GM12875 (cell line): Measurements from ENCODE around the gene EEIG2.

Experiments used
- H3K4me3 ChIP-seq: one replicate; pipeline ENCODE4 v1.5.1; 2011; ENCODE audit warnings: low read depth, low read length, control low read depth
- TF ChIP-seq, protein P1 (sequence below): IDR thresholded peaks from 2 replicates; pipeline ENCODE4 v1.5.1; 2011; ENCODE audit warnings: low read depth, mild to moderate bottlenecking, control low read depth, inconsistent platforms, low read length, moderate library complexity, borderline replicate concordance; ENCODE audit not compliant: insufficient read depth

Gene EEIG2

DNA sequence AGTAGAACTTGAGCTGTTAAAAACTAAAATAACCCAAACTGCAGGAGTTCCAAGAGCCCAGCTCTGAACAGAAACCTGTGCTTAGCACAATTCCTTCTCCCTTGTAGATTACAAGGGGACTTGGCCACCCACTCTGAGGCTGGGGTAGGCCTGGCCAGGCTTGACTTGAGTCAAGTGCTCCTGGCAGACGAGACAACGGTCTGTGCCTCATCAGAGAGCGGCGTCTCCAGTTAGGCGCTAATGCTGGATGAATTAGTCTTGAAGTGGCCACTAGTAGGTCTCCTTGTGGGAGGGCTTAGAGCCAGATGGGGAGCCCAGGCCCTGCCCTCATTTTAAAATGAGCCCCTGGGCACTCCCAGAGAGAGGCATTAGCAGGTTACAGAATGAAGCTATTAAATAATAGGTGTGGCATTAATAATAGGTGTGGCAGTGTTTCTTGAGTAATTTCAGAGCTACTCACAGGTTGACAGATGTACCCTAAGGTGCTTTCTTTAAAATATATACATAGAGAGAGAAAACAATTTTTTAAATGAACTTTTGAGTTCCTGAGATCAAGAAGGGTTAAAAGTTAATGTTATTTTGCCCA is 1.1 kb downstream of the EEIG2 start:
- TF ChIP-seq, protein P1, sequence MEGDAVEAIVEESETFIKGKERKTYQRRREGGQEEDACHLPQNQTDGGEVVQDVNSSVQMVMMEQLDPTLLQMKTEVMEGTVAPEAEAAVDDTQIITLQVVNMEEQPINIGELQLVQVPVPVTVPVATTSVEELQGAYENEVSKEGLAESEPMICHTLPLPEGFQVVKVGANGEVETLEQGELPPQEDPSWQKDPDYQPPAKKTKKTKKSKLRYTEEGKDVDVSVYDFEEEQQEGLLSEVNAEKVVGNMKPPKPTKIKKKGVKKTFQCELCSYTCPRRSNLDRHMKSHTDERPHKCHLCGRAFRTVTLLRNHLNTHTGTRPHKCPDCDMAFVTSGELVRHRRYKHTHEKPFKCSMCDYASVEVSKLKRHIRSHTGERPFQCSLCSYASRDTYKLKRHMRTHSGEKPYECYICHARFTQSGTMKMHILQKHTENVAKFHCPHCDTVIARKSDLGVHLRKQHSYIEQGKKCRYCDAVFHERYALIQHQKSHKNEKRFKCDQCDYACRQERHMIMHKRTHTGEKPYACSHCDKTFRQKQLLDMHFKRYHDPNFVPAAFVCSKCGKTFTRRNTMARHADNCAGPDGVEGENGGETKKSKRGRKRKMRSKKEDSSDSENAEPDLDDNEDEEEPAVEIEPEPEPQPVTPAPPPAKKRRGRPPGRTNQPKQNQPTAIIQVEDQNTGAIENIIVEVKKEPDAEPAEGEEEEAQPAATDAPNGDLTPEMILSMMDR, result 0 out of 2 replicates have a peak, but pooled peaks have one; percentile 27
- peak overlapping the region; percentile 89 for H3K4me3 ChIP-seq

DNA sequence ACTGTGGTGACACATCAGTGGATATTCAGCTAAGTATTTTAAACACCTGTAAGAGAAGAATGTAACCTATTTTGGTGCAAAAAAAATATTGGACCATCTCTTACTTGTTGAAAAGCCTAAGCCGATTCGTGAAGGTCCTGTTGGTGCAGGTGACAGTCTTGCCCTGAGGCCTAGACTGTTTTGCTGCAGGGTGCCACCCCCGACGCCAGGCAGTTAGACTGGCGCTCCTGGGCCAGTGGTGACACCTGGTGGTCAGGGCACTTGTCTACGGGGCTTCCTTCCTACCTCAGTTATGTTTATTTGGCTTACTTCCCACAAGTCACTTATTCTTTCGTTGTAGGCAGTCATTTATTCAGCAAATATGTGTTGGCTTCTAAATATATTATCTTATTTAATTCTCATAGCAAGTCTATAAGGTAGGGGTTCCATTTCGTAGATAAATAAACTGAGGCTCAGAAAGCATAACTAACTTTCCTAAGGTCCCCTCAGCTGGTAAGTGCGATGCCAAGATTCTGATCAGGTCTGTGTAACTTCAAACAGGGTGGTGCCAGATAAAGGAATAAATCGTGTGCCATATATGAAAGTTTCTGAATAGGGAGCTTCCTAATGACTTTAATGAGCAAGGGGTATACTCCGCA is 1.9 kb downstream of the EEIG2 start:
- peak overlapping the region; percentile 5 for H3K4me3 ChIP-seq
- TF ChIP-seq, protein P1, result peak; percentile 88

DNA sequence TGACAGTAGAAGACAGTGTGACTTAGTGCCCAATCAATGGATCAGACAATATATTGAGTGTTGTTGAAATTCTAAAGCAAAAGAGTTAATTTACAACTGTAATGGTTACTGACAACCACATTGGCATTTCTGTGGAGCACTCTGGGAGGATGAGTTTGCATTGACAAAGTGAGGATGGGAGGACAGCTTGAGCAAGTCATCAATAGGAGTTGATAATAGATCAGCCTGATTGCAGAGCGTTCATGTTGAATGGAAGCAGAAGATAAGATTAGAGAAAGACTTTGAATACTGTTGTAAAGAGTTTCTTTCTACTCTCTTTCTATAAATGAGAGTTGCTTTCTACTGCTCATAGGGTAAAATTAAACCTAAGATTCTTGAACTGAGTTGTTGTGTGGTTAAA is 3.9 kb downstream of the EEIG2 start:
- no peak overlapping the region for H3K4me3 ChIP-seq
- TF ChIP-seq, protein P1, result no peak

DNA sequence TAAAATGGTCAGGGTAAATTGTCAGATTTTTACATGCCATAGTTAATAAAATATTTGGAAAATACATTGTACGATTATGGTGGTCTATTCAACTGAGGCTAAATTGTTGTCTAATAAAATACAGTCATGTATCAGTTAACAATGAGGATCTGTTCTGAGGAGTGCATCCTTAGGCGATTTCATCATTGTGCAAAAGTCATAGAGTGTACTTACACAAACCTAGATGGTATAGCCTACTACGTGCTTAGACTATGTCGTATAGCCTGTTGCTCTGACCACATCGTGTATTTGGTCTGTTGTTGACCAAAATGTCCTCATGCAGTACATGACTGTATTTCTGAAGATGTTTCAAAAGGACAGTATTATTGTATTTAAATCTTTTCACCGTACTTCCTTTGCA is 5.2 kb downstream of the EEIG2 start:
- H3K4me3 ChIP-seq, result no peak overlapping the region
- TF ChIP-seq, protein P1, result no peak

DNA sequence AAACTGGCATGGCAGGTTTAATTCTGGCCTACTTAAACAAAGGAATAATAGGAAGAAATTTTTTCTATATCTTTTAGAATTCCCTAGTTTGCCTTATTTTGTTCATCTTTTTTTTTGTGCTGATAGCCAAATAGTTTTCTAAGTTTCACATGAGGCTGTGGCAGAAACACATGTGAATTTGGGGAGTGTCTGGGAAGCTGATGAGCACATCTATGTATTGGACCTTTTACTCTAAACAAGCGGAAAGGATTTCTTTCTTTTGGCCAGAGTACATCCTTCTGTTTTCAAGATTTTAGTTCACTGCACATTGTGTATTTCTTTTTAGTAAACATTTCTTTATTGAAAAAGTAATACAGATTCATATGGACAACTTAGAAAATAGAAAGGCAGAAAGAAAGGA is 5.6 kb downstream of the EEIG2 start:
- TF ChIP-seq, protein P1, result no peak

DNA sequence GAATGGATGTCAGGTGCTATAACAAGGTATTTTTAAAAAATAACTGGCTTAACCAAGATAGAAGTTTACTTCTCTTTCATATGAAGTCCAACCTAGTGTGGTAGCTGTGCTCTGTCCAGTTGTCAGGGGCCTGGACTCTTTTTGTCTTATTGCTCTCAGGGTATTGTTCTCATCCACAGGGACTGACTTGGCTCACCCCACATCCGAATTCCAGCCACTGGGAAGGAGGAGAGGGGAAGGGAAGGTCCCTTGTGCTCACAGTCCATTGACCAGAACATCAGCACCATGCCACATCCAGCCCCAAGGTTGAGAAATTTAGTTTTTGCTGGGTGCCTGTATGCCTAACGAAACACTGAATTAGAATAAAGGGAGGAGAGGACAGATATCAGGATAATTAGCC is 8.7 kb downstream of the EEIG2 start:
- no peak overlapping the region for H3K4me3 ChIP-seq

More for the DNA sequence above, 5.6 kb downstream of the EEIG2 start:
- H3K4me3 ChIP-seq, result no peak overlapping the region

More for the DNA sequence above, 8.7 kb downstream of the EEIG2 start:
- TF ChIP-seq, protein P1, result no peak
